H1 (cell line): ENCODE results near the gene BOK. TPM values are rescaled to one million over a fixed set of nuclear protein-coding genes. Genes with fewer than 3 reads are reported as not detected.

Experiments
- CTCF ChIA-PET: fragments of 300-600 bp; sonication (Branson Sonifier 250); formaldehyde crosslinking; loops from one replicate; lab custom pipeline; 2021; ENCODE audit not compliant: partially characterized antibody; lab: Charles Lee
- POLR2A ChIA-PET: fragments of 300-600 bp; sonication (Branson Sonifier 250); formaldehyde crosslinking; loops from one replicate; lab custom pipeline; 2021; ENCODE audit warnings: inconsistent platforms; ENCODE audit not compliant: partially characterized antibody; lab: Charles Lee
- DNase-seq, 2 experiments: peaks; one replicate each; pipeline versions ENCODE4 v3.0.0 to v3.0.0-alpha.2; 2010 to 2022; ENCODE audit warnings: low spot score in 2 of 2, low read depth in 1 of 2, mixed read lengths in 1 of 2
- FAIRE-seq: peaks from 2 replicates; lab custom pipeline; 2011; peaks lifted over from hg19 to GRCh38; lab: Jason Lieb, UNC
- H2AFZ ChIP-seq: 2 replicates; pipeline ENCODE4 v1.8.1; 2012; ENCODE audit warnings: low read length, inconsistent platforms
- H2AK5ac ChIP-seq: 2 replicates; pipeline ENCODE4 v1.6.1; 2013; ENCODE audit warnings: low read depth, low read length
- H2BK120ac ChIP-seq: replicated peaks from 2 replicates; pipeline ENCODE3; 2013; ENCODE audit warnings: low read depth, low read length, inconsistent platforms
- H2BK12ac ChIP-seq: 2 replicates; pipeline ENCODE4 v1.6.1; 2013; ENCODE audit warnings: low read depth, low read length
- H2BK15ac ChIP-seq: 2 replicates; pipeline ENCODE4 v1.6.1; 2013; ENCODE audit warnings: low read length
- H2BK20ac ChIP-seq: 2 replicates; pipeline ENCODE4 v1.6.1; 2013; ENCODE audit warnings: low read length
- H2BK5ac ChIP-seq: 2 replicates; pipeline ENCODE4 v1.6.1; 2013; ENCODE audit warnings: low read depth, low read length
- H3K14ac ChIP-seq: 2 replicates; pipeline ENCODE4 v1.6.1; 2013; ENCODE audit warnings: inconsistent platforms; ENCODE audit not compliant: insufficient read length
- H3K18ac ChIP-seq: 2 replicates; pipeline ENCODE4 v1.6.1; 2013; ENCODE audit warnings: low read length; ENCODE audit errors: extremely low read depth
- H3K23ac ChIP-seq: 2 replicates; pipeline ENCODE4 v1.6.1; 2013; ENCODE audit warnings: inconsistent platforms; ENCODE audit not compliant: insufficient read length
- H3K23me2 ChIP-seq: 2 replicates; pipeline ENCODE4 v1.6.1; 2013; ENCODE audit warnings: low read depth, low read length
- H3K27ac ChIP-seq: 2 replicates; pipeline ENCODE4 v1.6.1; 2011; ENCODE audit warnings: low read depth, low read length, inconsistent platforms
- H3K27me3 ChIP-seq, 4 experiments: replicated peaks in 1 of 4; 1 replicate in 1 of 4; 2 replicates in 3 of 4; pipeline versions ENCODE4 v1.6.1 to v1.8.1; 2011 to 2013; ENCODE audit warnings: low read length in 3 of 4, mild to moderate bottlenecking in 3 of 4, inconsistent platforms in 2 of 4, mixed read lengths in 2 of 4, moderate library complexity in 1 of 4; ENCODE audit not compliant: control insufficient read depth in 3 of 4, insufficient read depth in 3 of 4; ENCODE audit errors: extremely low read depth in 1 of 4
- H3K36me3 ChIP-seq, 4 experiments: 2 replicates each; pipeline versions ENCODE4 v1.6.1 to v1.8.1; 2011 to 2013; ENCODE audit warnings: mild to moderate bottlenecking in 4 of 4, low read length in 3 of 4, moderate library complexity in 2 of 4, control low read depth in 1 of 4, inconsistent platforms in 1 of 4; ENCODE audit not compliant: insufficient read depth in 4 of 4, control insufficient read depth in 2 of 4
- H3K4ac ChIP-seq: replicated peaks from 2 replicates; pipeline ENCODE3; 2013; ENCODE audit warnings: low read length, low read depth, mixed read lengths, inconsistent platforms; ENCODE audit not compliant: insufficient read length
- H3K4me1 ChIP-seq, 4 experiments: replicated peaks in 1 of 4; 1 replicate in 1 of 4; 2 replicates in 3 of 4; pipeline versions ENCODE4 v1.6.1 to v1.8.1; 2011 to 2013; ENCODE audit warnings: low read length in 3 of 4, inconsistent platforms in 2 of 4, mixed read lengths in 1 of 4; ENCODE audit not compliant: insufficient read depth in 4 of 4, control insufficient read depth in 3 of 4
- H3K4me2 ChIP-seq, 2 experiments: 2 replicates each; pipeline versions ENCODE4 v1.6.1 to v1.8.1; 2011 to 2013; ENCODE audit warnings: low read depth in 2 of 2, low read length in 2 of 2, control low read depth in 1 of 2, inconsistent platforms in 1 of 2, mild to moderate bottlenecking in 1 of 2; ENCODE audit not compliant: insufficient read depth in 1 of 2
- H3K4me3 ChIP-seq, 4 experiments: fragments of 200-600, 300-600 bp in 1 of 4; sonication (generic), shearing (Covaris generic), sonication (Bioruptor Twin) in 1 of 4; 2 replicates each; pipeline versions ENCODE4 v1.5.1 to v1.8.1; 2011 to 2016; ENCODE audit warnings: low read length in 4 of 4, low read depth in 3 of 4, control low read depth in 2 of 4, inconsistent platforms in 2 of 4, mild to moderate bottlenecking in 2 of 4, mixed read lengths in 1 of 4, moderate library complexity in 1 of 4; ENCODE audit not compliant: insufficient read depth in 2 of 4; ENCODE audit errors: extremely low read depth in 1 of 4
- H3K56ac ChIP-seq: replicated peaks from 2 replicates; pipeline ENCODE3; 2013; ENCODE audit warnings: low read depth, mild to moderate bottlenecking, mixed read lengths, low read length, inconsistent platforms; ENCODE audit not compliant: insufficient read length
- H3K79me1 ChIP-seq: 2 replicates; pipeline ENCODE4 v1.6.1; 2013; ENCODE audit warnings: low read depth, low read length, control low read depth
- H3K79me2 ChIP-seq, 2 experiments: 2 replicates each; pipeline versions ENCODE4 v1.6.1 to v1.8.1; 2012 to 2013; ENCODE audit warnings: low read length in 2 of 2, mild to moderate bottlenecking in 2 of 2, inconsistent platforms in 1 of 2; ENCODE audit not compliant: insufficient read depth in 2 of 2, control insufficient read depth in 1 of 2
- H3K9ac ChIP-seq, 4 experiments: replicated peaks in 1 of 4; 1 replicate in 1 of 4; 2 replicates in 3 of 4; pipeline versions ENCODE4 v1.6.1 to v1.8.1; 2011 to 2013; ENCODE audit warnings: low read depth in 3 of 4, low read length in 3 of 4, control low read depth in 2 of 4, mild to moderate bottlenecking in 2 of 4, moderate library complexity in 2 of 4, inconsistent platforms in 1 of 4; ENCODE audit errors: extremely low read depth in 1 of 4
- H3K9me3 ChIP-seq, 2 experiments: 2 replicates each; pipeline versions ENCODE4 v1.6.1 to v1.8.1; 2012 to 2013; ENCODE audit warnings: mild to moderate bottlenecking in 2 of 2, moderate library complexity in 2 of 2, control low read depth in 1 of 2, inconsistent platforms in 1 of 2, low read depth in 1 of 2, low read length in 1 of 2, mixed read lengths in 1 of 2; ENCODE audit not compliant: insufficient read depth in 2 of 2
- H4K20me1 ChIP-seq, 2 experiments: replicated peaks in 1 of 2; 2 replicates each; pipeline versions ENCODE3 to v1.8.1; 2011 to 2013; ENCODE audit warnings: inconsistent platforms in 2 of 2, low read length in 2 of 2, mild to moderate bottlenecking in 1 of 2; ENCODE audit not compliant: insufficient read depth in 2 of 2, control insufficient read depth in 1 of 2
- H4K5ac ChIP-seq: 2 replicates; pipeline ENCODE4 v1.6.1; 2013; ENCODE audit warnings: low read length, low read depth, mixed read lengths, inconsistent platforms; ENCODE audit not compliant: insufficient read length
- H4K8ac ChIP-seq: 2 replicates; pipeline ENCODE4 v1.8.0; 2013; ENCODE audit warnings: mild to moderate bottlenecking, moderate library complexity, low read length, inconsistent platforms; ENCODE audit not compliant: insufficient read depth; ENCODE audit errors: extremely low read depth
- H4K91ac ChIP-seq: replicated peaks from 2 replicates; pipeline ENCODE3; 2013; ENCODE audit warnings: low read length, mixed read lengths, inconsistent platforms; ENCODE audit not compliant: insufficient read length
- ASH2L ChIP-seq: fragments of 200-600, 300-600 bp; sonication (generic); IDR thresholded peaks from one replicate; pipeline ENCODE4 v1.7.1; 2017; ENCODE audit warnings: low read length
- BACH1 ChIP-seq: IDR thresholded peaks from 2 replicates; pipeline ENCODE4 v1.6.1; 2012; ENCODE audit warnings: low read length, improper control_type of control experiment
- EP300 ChIP-seq, 2 experiments: IDR thresholded peaks; 1 replicate in 1 of 2; 2 replicates in 1 of 2; pipeline ENCODE4 v1.6.1; 2011 to 2012; ENCODE audit warnings: low read depth in 2 of 2, low read length in 2 of 2, mild to moderate bottlenecking in 2 of 2, borderline replicate concordance in 1 of 2, inconsistent platforms in 1 of 2, moderate library complexity in 1 of 2
- GABPA ChIP-seq: IDR thresholded peaks from 2 replicates; pipeline ENCODE4 v1.6.1; 2011; ENCODE audit warnings: mild to moderate bottlenecking, low read length, moderate library complexity, borderline replicate concordance; ENCODE audit not compliant: insufficient read depth
- POU5F1 ChIP-seq: IDR thresholded peaks from 2 replicates; pipeline ENCODE4 v1.6.1; 2011; ENCODE audit warnings: low read depth, mild to moderate bottlenecking, low read length, moderate library complexity
- RXRA ChIP-seq: IDR thresholded peaks from 2 replicates; pipeline ENCODE4 v1.6.1; 2011; ENCODE audit warnings: low read depth, mild to moderate bottlenecking, low read length, moderate library complexity; ENCODE audit not compliant: insufficient read depth
- SAP30 ChIP-seq: fragments of 300-600 bp; sonication (generic); IDR thresholded peaks from 2 replicates; pipeline ENCODE4 v1.7.1; 2012; ENCODE audit warnings: low read length, moderate library complexity, mild to moderate bottlenecking, inconsistent platforms; ENCODE audit not compliant: insufficient read depth, insufficient replicate concordance
- SP2 ChIP-seq: IDR thresholded peaks from 2 replicates; pipeline ENCODE4 v1.6.1; 2012; ENCODE audit warnings: mild to moderate bottlenecking, low read length, inconsistent platforms
- SUZ12 ChIP-seq: fragments of 200-600 bp; sonication (generic); IDR thresholded peaks from 2 replicates; pipeline ENCODE4 v1.6.1; 2012; ENCODE audit warnings: mild to moderate bottlenecking, inconsistent platforms, low read length, moderate library complexity, mixed read lengths
- TBP ChIP-seq: IDR thresholded peaks from 2 replicates; pipeline ENCODE4 v1.6.1; 2011; ENCODE audit warnings: low read depth, low read length, improper control_type of control experiment
- TCF12 ChIP-seq: IDR thresholded peaks from 2 replicates; pipeline ENCODE4 v1.6.1; 2011; ENCODE audit warnings: low read depth, mild to moderate bottlenecking, low read length
- ZNF274 ChIP-seq: IDR thresholded peaks from 2 replicates; pipeline ENCODE4 v1.7.0; 2012; ENCODE audit warnings: low read length, borderline replicate concordance; ENCODE audit errors: extremely low read depth
- WGBS, 2 experiments: shearing (Covaris generic) in 1 of 2; methylation state at CpG; one replicate each; pipeline versions ENCODE4 v1.1.6 to v1.1.7; 2013 to 2015; ENCODE audit warnings: low lambda C conversion rate in 2 of 2, mixed read lengths in 2 of 2, inconsistent platforms in 1 of 2, low coverage in 1 of 2, missing lambda C conversion rate in 1 of 2; ENCODE audit not compliant: insufficient replicate concordance in 2 of 2, insufficient coverage in 1 of 2, insufficient read length in 1 of 2; ENCODE audit errors: extremely low coverage in 1 of 2, missing lambda C conversion rate in 1 of 2; 5-methylcytosine and 5-hydroxymethylcytosine counted together
- polyA plus RNA-seq, 7 experiments: library from polyadenylated mRNA; depleted of rRNA in 3 of 7; stranded (reverse) in 5 of 7; unstranded in 2 of 7; fragments of >200 nt in 5 of 7; fragments of 200-250 nt in 2 of 7; gene quantifications; 1 replicate in 5 of 7; 2 replicates in 1 of 7; 4 replicates in 1 of 7; pipeline versions ENCODE4 v1.2.1 to v1.2.3, GENCODE V29; 2011 to 2013; ENCODE audit warnings: missing spikeins in 2 of 7, mixed read lengths in 2 of 7
- total RNA-seq: library from RNA; stranded (reverse); fragmentation: NEBNext Ultra II Directional; extraction: Animal tissue kit (Norgen Biotek cat#: 25700); gene quantifications from 2 replicates; pipeline ENCODE4 v1.2.1, GENCODE V29; 2021

The BOK gene
- total and polyA plus RNA-seq, 2 of the 8 experiments (the other 6 are each of a cell fraction or from before 2014, with no cell fraction given), result 33.7 to 37.6 TPM

- H3K23ac ChIP-seq, result no peak overlapping the region
- H2AK5ac ChIP-seq, result no peak overlapping the region
- H3K18ac ChIP-seq, result peak overlapping the region; percentile 87; the same call in 1 of the 2 replicates
- H3K9me3 ChIP-seq, result no peaks in the 10 kb centered on the region
- ChIA-PET POLR2A (interaction anchor here (1.0 to 10.2 kb wide), 2 partner anchors 9 to 16 kb away, joined by 3 to 104 read pairs; no protein-coding TSS in a partner anchor), CTCF (interaction anchor here (0.5 to 1.2 kb wide), 4 partner anchors 23 to 101 kb away, joined by 3 to 4 read pairs (median 3); no protein-coding TSS in a partner anchor)
- H2BK120ac ChIP-seq, result no peak overlapping the region
- no peak overlapping the region for H3K27ac ChIP-seq
- no peaks in the 10 kb centered on the region for H3K36me3 ChIP-seq
- peak overlapping the region; percentile 39 for H4K5ac ChIP-seq
- H3K23me2 ChIP-seq, result peaks cover 17% of the 10 kb centered on the region
- H3K14ac ChIP-seq, result peak overlapping the region; percentile 37
- FAIRE-seq (no peak), DNase-seq (peak in 1 of 2 experiments; percentile 75)
- H3K79me1 ChIP-seq, result peaks cover 14% of the 10 kb centered on the region
- H3K27me3 ChIP-seq, result peaks cover 0 to 9% (median 5%) of the 10 kb centered on the region in 4 experiments; a peak in 4 of 7 replicates
- peak overlapping the region; percentile 65; the same call in 1 of the 2 replicates for H2BK12ac ChIP-seq
- H2AFZ ChIP-seq, result peak overlapping the region; percentile 51; the same call in 1 of the 2 replicates
- peak overlapping the region in 3 of 4 experiments; percentile 25 to 54 (median 31); a peak in 2 of 7 replicates for H3K9ac ChIP-seq
- peaks cover 7 to 21% of the 10 kb centered on the region in 2 experiments for H4K20me1 ChIP-seq
- no peak overlapping the region for H2BK20ac ChIP-seq
- peak overlapping the region; percentile 39 to 91 (median 55) for H3K4me3 ChIP-seq
- peak overlapping the region; percentile 95 for H4K91ac ChIP-seq
- no peak overlapping the region for H3K56ac ChIP-seq
- peaks cover 12 to 36% of the 10 kb centered on the region in 2 experiments for H3K79me2 ChIP-seq
- no peak overlapping the region; the same call in 1 of the 2 replicates for H2BK15ac ChIP-seq
- peak overlapping the region; percentile 30; the same call in 1 of the 2 replicates for H2BK5ac ChIP-seq
- peak overlapping the region; percentile 74 for H3K4ac ChIP-seq
- peak overlapping the region; percentile 75 to 81 for H3K4me2 ChIP-seq
- peaks cover 2 to 15% (median 11%) of the 10 kb centered on the region in 4 experiments for H3K4me1 ChIP-seq
- peak overlapping the region; percentile 94 for H4K8ac ChIP-seq
- 35% methylated on average over 24 of the region's 24 CpGs; no CpG with 5 or more reads in 1 of the 2 experiments for WGBS, 2 experiments
- TF ChIP-seq TCF12, result no peak
- TF ChIP-seq GABPA, result no peak
- no peak for TF ChIP-seq RXRA
- TF ChIP-seq SAP30, result no peak
- no peak for TF ChIP-seq ZNF274
- TF ChIP-seq SUZ12, result peak; percentile 29; the same call in 1 of the 2 replicates
- TF ChIP-seq EP300 (IDR thresholded peaks at IDR 0.05; ENCODE audit: borderline replicate concordance in 1 of 2, low read depth in 2 of 2, low read length in 2 of 2), result no peak
- TF ChIP-seq TBP, result no peak
- no peak for TF ChIP-seq BACH1
- no peak for TF ChIP-seq SP2
- TF ChIP-seq POU5F1, result no peak
- no peak for TF ChIP-seq ASH2L
Measured at GRCh38 chr2:241509155-241509784, 49.3 kb upstream of the BOK start.
